Upper lobe of left lung (tissue), 4 donors: ENCODE measurements around the gene NFKBIB.

Source experiments
- POLR2A ChIP-seq, 4 donors: fragments of 450-650 bp; IDR thresholded peaks; one replicate each; pipeline ENCODE4 v1.5.1; 2016 to 2017; ENCODE audit warnings: antibody characterized with exemption in 4 of 4, mild to moderate bottlenecking in 2 of 4
- TF ChIP-seq, protein P1 (sequence below), 6 experiments: fragments of 450-650 bp in 4 of 6; fragments of 200-600 bp in 2 of 6; sonication (generic) in 2 of 6; IDR thresholded peaks; one replicate each; pipeline ENCODE4 v1.5.1; 2016 to 2019; ENCODE audit warnings: antibody characterized with exemption in 6 of 6

DNA sequence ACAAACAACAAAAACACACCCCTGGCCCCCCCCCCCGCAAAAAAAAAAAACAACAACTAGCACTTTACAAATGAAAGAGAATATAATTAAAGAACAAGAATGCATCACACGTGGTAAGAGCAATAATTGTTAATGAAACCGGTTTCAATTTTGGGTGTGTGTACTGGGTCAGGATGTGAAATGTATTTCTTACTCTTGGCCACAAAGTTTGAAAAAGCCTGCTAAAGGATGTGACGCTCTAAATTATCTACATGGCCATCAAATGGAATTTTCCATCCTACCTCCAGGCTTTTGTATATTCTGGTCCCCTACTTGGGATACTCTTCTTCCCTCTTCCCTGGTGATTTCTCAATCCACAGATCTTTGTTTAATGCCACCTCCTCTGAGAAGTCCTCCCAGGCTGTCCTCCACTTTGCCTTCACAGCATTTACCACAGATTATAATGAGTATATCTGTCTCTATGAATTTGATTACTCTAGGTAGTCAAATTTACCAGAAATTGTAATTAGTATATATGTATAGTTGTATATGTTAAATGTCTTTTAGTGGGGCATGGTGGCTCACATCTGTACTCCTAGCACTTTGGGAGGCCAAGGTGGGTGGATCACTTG lies 28.7 kb downstream of the NFKBIB start:
- TF ChIP-seq, protein P1, sequence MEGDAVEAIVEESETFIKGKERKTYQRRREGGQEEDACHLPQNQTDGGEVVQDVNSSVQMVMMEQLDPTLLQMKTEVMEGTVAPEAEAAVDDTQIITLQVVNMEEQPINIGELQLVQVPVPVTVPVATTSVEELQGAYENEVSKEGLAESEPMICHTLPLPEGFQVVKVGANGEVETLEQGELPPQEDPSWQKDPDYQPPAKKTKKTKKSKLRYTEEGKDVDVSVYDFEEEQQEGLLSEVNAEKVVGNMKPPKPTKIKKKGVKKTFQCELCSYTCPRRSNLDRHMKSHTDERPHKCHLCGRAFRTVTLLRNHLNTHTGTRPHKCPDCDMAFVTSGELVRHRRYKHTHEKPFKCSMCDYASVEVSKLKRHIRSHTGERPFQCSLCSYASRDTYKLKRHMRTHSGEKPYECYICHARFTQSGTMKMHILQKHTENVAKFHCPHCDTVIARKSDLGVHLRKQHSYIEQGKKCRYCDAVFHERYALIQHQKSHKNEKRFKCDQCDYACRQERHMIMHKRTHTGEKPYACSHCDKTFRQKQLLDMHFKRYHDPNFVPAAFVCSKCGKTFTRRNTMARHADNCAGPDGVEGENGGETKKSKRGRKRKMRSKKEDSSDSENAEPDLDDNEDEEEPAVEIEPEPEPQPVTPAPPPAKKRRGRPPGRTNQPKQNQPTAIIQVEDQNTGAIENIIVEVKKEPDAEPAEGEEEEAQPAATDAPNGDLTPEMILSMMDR (IDR thresholded peaks at IDR 0.05): no peak
- TF ChIP-seq POLR2A (IDR thresholded peaks at IDR 0.05): no peak
